Medulla oblongata (tissue), 1 donor: ENCODE data around the gene YTHDF1.

Experiments
- DNase-seq: peaks from one replicate; pipeline ENCODE4 v3.0.0-alpha.2; 2015; ENCODE audit errors: extremely low spot score

Gene YTHDF1

GRCh38 chr20:63185215-63185796 lies 30.6 kb downstream of the YTHDF1 start:
- no peak for DNase-seq

- DNase-seq = peak; percentile 15
These were observed 32.3 kb downstream of the YTHDF1 start for GRCh38 chr20:63183422-63184146.

- DNase-seq = no peak
These were observed 33.0 kb downstream of the YTHDF1 start for GRCh38 chr20:63182946-63183415.

GRCh38 chr20:63182425-63182824 lies 33.5 kb downstream of the YTHDF1 start:
- no peak for DNase-seq

- DNase-seq = no peak
These were observed 34.7 kb downstream of the YTHDF1 start for GRCh38 chr20:63181226-63181625.

GRCh38 chr20:63180569-63181185 lies 35.3 kb downstream of the YTHDF1 start:
- no peak for DNase-seq

GRCh38 chr20:63179687-63180568 lies 36.0 kb downstream of the YTHDF1 start:
- DNase-seq = no peak

- DNase-seq = peak; percentile 4
These were observed 36.8 kb downstream of the YTHDF1 start for GRCh38 chr20:63178889-63179686.

- DNase-seq = no peak
These were observed 37.5 kb downstream of the YTHDF1 start for GRCh38 chr20:63178446-63178820.

- no peak for DNase-seq
These were observed 38.0 kb downstream of the YTHDF1 start for GRCh38 chr20:63177785-63178445.

- DNase-seq = no peak
These were observed 38.7 kb downstream of the YTHDF1 start for GRCh38 chr20:63177134-63177784.

- DNase-seq = no peak
These were observed 39.4 kb downstream of the YTHDF1 start for GRCh38 chr20:63176427-63177133.

GRCh38 chr20:63176034-63176426 lies 39.9 kb downstream of the YTHDF1 start:
- no peak for DNase-seq

GRCh38 chr20:63175038-63175895 lies 40.7 kb downstream of the YTHDF1 start:
- DNase-seq = no peak

- DNase-seq = no peak
These were observed 41.5 kb downstream of the YTHDF1 start for GRCh38 chr20:63174309-63175037.

- DNase-seq = no peak
These were observed 42.3 kb downstream of the YTHDF1 start for GRCh38 chr20:63173552-63174191.

- no peak for DNase-seq
These were observed 43.2 kb downstream of the YTHDF1 start for GRCh38 chr20:63172726-63173125.
